Ovary (tissue), 9 donors: ENCODE measurements around the gene CLEC16A. TPM values are rescaled to one million over a fixed set of nuclear protein-coding genes. Genes with fewer than 3 reads are reported as not detected.

Experiments used
- DNase-seq, 5 donors: peaks; one replicate each; pipeline ENCODE4 v3.0.0-alpha.2; 2019 to 2020
- H3K27ac ChIP-seq, 2 donors: fragments of 200-600 bp; one replicate each; pipeline versions ENCODE4 v1.5.1 to v1.8.0; 2019 to 2022
- H3K27me3 ChIP-seq: fragments of 200-600 bp; one replicate; pipeline ENCODE4 v1.8.0; 2022
- H3K36me3 ChIP-seq: fragments of 200-600 bp; sonication (generic); one replicate; pipeline ENCODE4 v1.5.1; 2019
- H3K4me1 ChIP-seq: one replicate; pipeline ENCODE4 v1.8.1; 2013; ENCODE audit warnings: mild to moderate bottlenecking, moderate library complexity; ENCODE audit not compliant: insufficient read depth
- H3K4me3 ChIP-seq: fragments of 200-600 bp; sonication (generic); one replicate; pipeline ENCODE4 v1.5.1; 2017
- H3K9me3 ChIP-seq, 2 donors: fragments of 200-600 bp in 1 of 2; sonication (generic) in 1 of 2; one replicate each; pipeline versions ENCODE4 v1.5.1 to v1.8.1; 2013 to 2019; ENCODE audit warnings: mild to moderate bottlenecking in 1 of 2, moderate library complexity in 1 of 2
- CTCF ChIP-seq, 3 donors: fragments of 450-650 bp in 2 of 3; fragments of 200-600 bp in 1 of 3; IDR thresholded peaks; one replicate each; pipeline versions ENCODE4 v1.5.1 to v1.8.0; 2016 to 2022; ENCODE audit warnings: antibody characterized with exemption in 3 of 3, mild to moderate bottlenecking in 1 of 3
- EP300 ChIP-seq: sonication (generic); formaldehyde crosslinking; IDR thresholded peaks from one replicate; pipeline ENCODE4 v1.6.1; 2017; ENCODE audit warnings: antibody characterized with exemption
- POLR2A ChIP-seq: fragments of 450-650 bp; IDR thresholded peaks from one replicate; pipeline ENCODE4 v1.6.1; 2017; ENCODE audit warnings: antibody characterized with exemption, mild to moderate bottlenecking, moderate library complexity
- WGBS, 3 donors: extraction: QIAGEN DNeasy Blood & Tissue Kit in 1 of 3; methylation state at CpG; one replicate each; pipeline versions ENCODE4 v1.1.5 to v1.1.7; 2013 to 2017; 5-methylcytosine and 5-hydroxymethylcytosine counted together
- intact Hi-C, 4 donors: fragments of 100-400 bp; cut with DNase I; formaldehyde crosslinking; loops; one replicate each; pipeline versions ENCODE4 v1.11.0 to v1.15.1; 2022 to 2023
- polyA plus RNA-seq, 2 donors: library from polyadenylated mRNA; stranded (reverse); fragments of 200-250 nt in 1 of 2; fragments of 350-450 nt in 1 of 2; fragmentation: Illumina TruSeq in 1 of 2; extraction: RNeasy Lipid Tissue Mini Kit (QIAGEN cat#74804) in 1 of 2; gene quantifications; one replicate each; pipeline ENCODE4 v1.2.3, GENCODE V29; 2013 to 2014
- total RNA-seq, 7 donors: library from RNA; depleted of rRNA in 2 of 7; stranded (reverse); fragments of >200 nt in 2 of 7; fragmentation: NEBNext Ultra II Directional in 3 of 7; extraction: Animal tissue kit (Norgen Biotek cat#: 25700) in 3 of 7; gene quantifications; one replicate each; pipeline versions ENCODE4 v1.1.0 to v1.2.4, GENCODE V29; 2016 to 2023
- donor health status: DM: no; HTN: no; CAD: no; lungs with moderate emphysema.
- donor health status: DM: no; HTN: no; CAD: no.
- donor health status: Bipolar disorder and iron deficiency.
- donor health status: DM: yes; HTN: yes; CAD: no.
- donor health status: DM: no; HTN: no; CAD: no.
- donor health status: DM: yes; HTN: yes; CAD: no.

CLEC16A gene
- total and polyA plus RNA-seq, 9 donors = 6.4 to 28.1 (median 16.5) TPM

DNA sequence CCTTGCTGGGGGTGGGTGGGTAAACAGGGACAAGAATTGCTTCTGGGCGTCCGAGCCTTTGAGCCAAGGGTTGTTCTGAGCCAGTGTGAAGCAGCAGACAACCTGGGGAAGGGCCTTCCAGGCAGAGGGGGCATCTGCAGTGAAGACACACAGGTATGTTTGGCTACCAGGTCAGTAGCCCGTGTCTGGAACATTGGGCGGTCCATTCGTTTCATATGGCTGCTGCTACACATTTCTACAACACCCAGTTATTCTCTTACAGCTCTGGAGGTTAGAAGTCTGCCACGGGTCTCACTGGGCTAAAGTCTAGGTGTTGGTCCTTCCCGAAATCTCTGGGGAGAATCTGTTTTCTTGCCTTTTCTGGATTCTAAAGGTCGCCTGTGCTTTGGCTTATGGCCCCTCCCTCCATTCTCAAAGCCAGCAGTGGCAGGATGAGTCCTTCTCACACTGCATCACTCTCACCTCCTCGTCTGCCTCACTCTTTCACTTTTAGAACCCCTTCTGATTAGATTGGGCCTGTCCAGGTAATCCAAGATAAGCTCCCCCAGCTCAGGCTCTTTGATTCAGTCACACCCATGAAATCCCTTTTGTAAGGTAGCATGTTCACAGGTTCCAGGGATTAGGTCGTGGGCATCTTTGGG is 136.1 kb downstream of the CLEC16A start:
- H3K27ac ChIP-seq = no peak overlapping the region
- peaks cover 24% of the 10 kb centered on the region for H3K4me1 ChIP-seq
- H3K36me3 ChIP-seq = no peaks in the 10 kb centered on the region
- no peaks in the 10 kb centered on the region for H3K9me3 ChIP-seq
- H3K27me3 ChIP-seq = no peaks in the 10 kb centered on the region
- no peak overlapping the region for H3K4me3 ChIP-seq
- DNase-seq = no peak
- TF ChIP-seq EP300 = no peak
- 76 to 94% (median 92%) methylated on average over 10 of the region's 10 CpGs for WGBS, 3 donors
- intact Hi-C loops = loop anchor here in 2 of 4 donors (10.0 kb wide), 3 partner anchors 56 to 274 kb away; no protein-coding TSS in a partner anchor

DNA sequence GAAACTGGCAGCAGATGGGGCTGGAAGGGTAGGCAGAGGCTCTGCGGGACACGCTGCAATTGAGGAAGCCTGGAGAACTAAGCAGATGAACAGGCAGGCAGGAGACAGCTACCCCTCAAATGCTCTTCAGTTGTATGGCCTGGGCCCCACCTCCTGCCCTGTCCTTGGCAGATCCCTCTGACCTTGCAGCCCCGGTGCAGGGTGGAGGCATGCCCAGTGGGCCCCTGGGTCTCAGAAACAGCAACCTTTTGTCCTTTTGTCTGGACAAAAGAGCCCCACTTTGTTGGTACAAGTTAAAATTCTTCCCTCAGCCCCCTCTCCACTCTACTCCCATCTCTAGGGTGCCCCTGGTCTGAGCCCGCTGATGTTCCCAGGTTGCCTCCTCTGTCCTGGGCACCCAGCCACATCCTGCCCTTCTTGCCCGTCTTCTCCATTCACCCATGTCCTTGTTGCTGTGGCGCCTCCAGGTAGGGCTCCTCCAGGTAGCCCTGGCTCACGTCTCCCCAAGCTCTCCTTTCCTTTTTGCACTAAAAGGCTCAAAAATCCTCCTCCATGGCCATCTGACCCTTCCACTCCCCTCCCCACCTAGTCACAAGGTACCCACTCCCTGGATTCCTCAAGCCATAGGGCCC is 136.8 kb downstream of the CLEC16A start:
- H3K4me3 ChIP-seq = no peak overlapping the region
- intact Hi-C loops = loop anchor here in 2 of 4 donors (10.0 kb wide), 3 partner anchors 56 to 274 kb away; no protein-coding TSS in a partner anchor
- DNase-seq = peak in 1 of 5 donors; percentile 27
- no peaks in the 10 kb centered on the region for H3K36me3 ChIP-seq
- TF ChIP-seq POLR2A (no peak), CTCF (IDR thresholded peaks at IDR 0.05) (no peak), EP300 (no peak)
- H3K9me3 ChIP-seq = no peaks in the 10 kb centered on the region
- no peak overlapping the region for H3K27ac ChIP-seq
- no peaks in the 10 kb centered on the region for H3K27me3 ChIP-seq
- 90 to 94% (median 91%) methylated on average over 7 of the region's 7 CpGs for WGBS, 3 donors
- peaks cover 24% of the 10 kb centered on the region for H3K4me1 ChIP-seq

DNA sequence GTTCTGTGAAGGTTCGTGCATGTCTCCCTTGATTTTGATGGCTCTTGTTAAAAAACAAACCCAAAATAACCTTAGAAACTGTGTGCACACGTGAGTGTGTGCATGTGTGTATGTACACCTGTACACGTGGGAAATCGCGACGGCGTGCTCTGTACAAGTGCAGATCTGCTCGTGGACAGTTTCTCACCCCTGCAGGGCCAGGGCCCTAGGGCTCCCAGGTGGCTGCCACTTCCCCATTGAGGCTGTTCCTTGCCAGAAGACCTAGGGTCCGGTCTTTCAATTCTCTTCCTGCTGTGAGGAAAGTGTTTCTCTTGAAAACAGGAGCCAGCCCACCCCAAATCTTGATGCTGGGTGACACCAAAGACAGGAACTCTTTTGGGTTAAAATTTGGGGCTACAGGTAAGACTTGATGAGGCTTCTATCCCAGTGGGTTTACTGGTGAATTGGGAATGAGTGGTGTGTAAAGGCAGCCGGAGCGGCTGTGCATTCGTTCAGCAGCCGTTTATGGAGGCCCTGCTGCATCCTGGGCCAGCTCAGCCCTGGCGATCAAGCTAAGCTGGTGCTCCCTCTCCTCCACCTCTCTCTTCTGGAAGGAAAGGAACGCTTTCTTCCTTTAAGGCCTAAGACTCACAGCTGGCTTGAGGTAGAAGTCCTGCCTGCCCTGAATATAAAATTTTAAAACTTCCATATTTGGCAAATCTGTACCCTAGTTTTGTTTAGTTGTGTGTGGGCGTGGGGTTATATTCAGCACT is 137.9 kb downstream of the CLEC16A start:
- intact Hi-C loops = loop anchor here in 2 of 4 donors (10.0 kb wide), 3 partner anchors 57 to 273 kb away; no protein-coding TSS in a partner anchor
- no peak overlapping the region for H3K4me3 ChIP-seq
- H3K9me3 ChIP-seq = no peaks in the 10 kb centered on the region
- no peaks in the 10 kb centered on the region for H3K27me3 ChIP-seq
- no peaks in the 10 kb centered on the region for H3K36me3 ChIP-seq
- H3K27ac ChIP-seq = no peak overlapping the region
- H3K4me1 ChIP-seq = peaks cover 22% of the 10 kb centered on the region
- DNase-seq = no peak
- WGBS, 3 donors = 80 to 92% (median 91%) methylated on average over 16 of the region's 16 CpGs
- TF ChIP-seq POLR2A = no peak
- no peak for TF ChIP-seq CTCF (IDR thresholded peaks at IDR 0.05)
- TF ChIP-seq EP300 = no peak

GRCh38 chr16:11082860-11083388 is 138.6 kb downstream of the CLEC16A start:
- H3K9me3 ChIP-seq = no peaks in the 10 kb centered on the region
- H3K36me3 ChIP-seq = no peaks in the 10 kb centered on the region
- TF ChIP-seq POLR2A (no peak), EP300 (no peak), CTCF (IDR thresholded peaks at IDR 0.05) (no peak)
- intact Hi-C loops = loop anchor here in 2 of 4 donors (10.0 kb wide), 3 partner anchors 58 to 272 kb away; no protein-coding TSS in a partner anchor
- H3K27me3 ChIP-seq = no peaks in the 10 kb centered on the region
- no peak for DNase-seq
- no peak overlapping the region for H3K4me3 ChIP-seq
- 87 to 96% (median 95%) methylated on average over 2 of the region's 2 CpGs for WGBS, 3 donors
- H3K4me1 ChIP-seq = peaks cover 22% of the 10 kb centered on the region
- H3K27ac ChIP-seq = no peak overlapping the region
